AG04449 (cell line): Measurements from ENCODE around the gene GMPR2.

Experiments
- CTCF ChIA-PET: fragments of 350-600 bp; formaldehyde crosslinking; extraction: SDS; loops from one replicate; lab custom pipeline; 2021; ENCODE audit warnings: antibody characterized with exemption; lab: Yijun Ruan, JAX
- POLR2A ChIA-PET: fragments of 400-600, 350-600 bp; formaldehyde crosslinking; extraction: SDS; loops from one replicate; lab custom pipeline; 2020; ENCODE audit warnings: antibody characterized with exemption, inconsistent platforms; lab: Yijun Ruan, JAX
- DNase-seq: peaks from one replicate; pipeline ENCODE4 v3.0.0-alpha.2; 2010; ENCODE audit warnings: low read depth, low spot score
- H3K4me3 ChIP-seq: 2 replicates; pipeline ENCODE4 v1.5.1; 2011; ENCODE audit warnings: low read depth, mild to moderate bottlenecking, control low read depth, low read length
- TF ChIP-seq, protein P1 (sequence below): IDR thresholded peaks from one replicate; pipeline ENCODE4 v1.5.1; 2011; ENCODE audit warnings: mild to moderate bottlenecking, moderate library complexity, low read length, control low read depth, inconsistent platforms; ENCODE audit not compliant: insufficient read depth; ENCODE audit errors: missing control alignments

The GMPR2 gene

DNA sequence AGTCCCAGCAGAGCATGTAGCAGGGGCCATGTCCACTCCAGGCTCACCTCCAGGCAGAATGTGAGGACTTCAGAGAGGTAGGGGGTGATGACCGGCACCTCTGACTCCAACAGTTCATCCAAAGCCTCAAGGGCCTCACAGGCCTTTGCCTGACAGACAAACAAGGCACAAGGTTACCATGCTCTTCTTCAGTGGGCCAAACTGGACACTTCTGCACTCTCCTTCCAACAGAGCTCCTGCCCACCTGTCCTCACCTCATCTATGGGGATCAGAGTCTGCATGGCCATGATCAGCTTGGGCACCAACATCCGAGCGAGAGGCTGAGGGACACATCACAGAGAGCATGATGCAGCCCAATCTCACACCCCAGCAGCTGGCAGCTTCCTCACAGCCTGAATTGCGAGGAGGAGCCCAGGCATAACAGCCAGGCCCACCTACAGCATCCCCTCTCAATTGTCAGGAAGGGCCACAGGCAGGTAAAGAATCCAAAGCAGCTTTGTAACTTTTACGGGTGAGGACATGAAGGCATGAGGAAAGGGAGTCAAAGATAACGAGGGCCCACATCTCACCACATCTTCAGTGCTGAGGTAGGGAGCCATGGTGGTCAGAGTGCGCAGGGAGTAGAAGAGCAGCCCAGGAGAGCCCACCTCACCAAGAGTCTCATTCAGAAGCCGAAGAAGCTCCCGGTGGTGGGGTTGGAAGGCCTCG lies 45.7 kb upstream of the GMPR2 start:
- POLR2A ChIA-PET: interaction anchor here (1.0 to 2.4 kb wide), 2 partner anchors 10 to 40 kb away, joined by 3 to 10 read pairs; partner anchors contain the start of genes PSME2 and RNF31
- CTCF ChIA-PET: interaction anchor here (5.0 to 7.5 kb wide), 2 partner anchors 26 to 111 kb away, joined by 20 to 60 read pairs; partner anchors contain the start of gene IRF9
- TF ChIP-seq, protein P1, sequence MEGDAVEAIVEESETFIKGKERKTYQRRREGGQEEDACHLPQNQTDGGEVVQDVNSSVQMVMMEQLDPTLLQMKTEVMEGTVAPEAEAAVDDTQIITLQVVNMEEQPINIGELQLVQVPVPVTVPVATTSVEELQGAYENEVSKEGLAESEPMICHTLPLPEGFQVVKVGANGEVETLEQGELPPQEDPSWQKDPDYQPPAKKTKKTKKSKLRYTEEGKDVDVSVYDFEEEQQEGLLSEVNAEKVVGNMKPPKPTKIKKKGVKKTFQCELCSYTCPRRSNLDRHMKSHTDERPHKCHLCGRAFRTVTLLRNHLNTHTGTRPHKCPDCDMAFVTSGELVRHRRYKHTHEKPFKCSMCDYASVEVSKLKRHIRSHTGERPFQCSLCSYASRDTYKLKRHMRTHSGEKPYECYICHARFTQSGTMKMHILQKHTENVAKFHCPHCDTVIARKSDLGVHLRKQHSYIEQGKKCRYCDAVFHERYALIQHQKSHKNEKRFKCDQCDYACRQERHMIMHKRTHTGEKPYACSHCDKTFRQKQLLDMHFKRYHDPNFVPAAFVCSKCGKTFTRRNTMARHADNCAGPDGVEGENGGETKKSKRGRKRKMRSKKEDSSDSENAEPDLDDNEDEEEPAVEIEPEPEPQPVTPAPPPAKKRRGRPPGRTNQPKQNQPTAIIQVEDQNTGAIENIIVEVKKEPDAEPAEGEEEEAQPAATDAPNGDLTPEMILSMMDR: no peak
- no peak overlapping the region for H3K4me3 ChIP-seq
- DNase-seq: no peak

DNA sequence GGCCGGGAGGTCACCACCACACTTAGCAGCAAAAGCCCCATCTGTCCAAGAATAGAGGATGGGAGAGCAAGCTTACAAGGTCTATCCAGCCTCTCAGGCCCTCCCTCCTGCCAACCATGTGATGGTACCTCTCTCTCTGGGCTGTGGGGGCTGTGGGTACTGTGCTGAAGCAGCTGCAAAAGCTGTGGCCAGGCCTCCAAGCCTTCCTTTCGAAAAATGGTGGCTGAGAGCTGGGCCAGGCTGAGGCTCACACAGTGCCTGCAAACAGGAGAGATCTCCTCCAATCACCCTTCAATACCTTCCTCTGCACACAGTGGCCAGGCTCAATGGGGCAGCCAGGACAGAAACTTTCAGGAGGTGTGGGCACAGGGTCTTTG lies 45.2 kb upstream of the GMPR2 start:
- DNase-seq: no peak
- H3K4me3 ChIP-seq: peak overlapping the region; percentile 84
- CTCF ChIA-PET: interaction anchor here (0.5 to 7.5 kb wide), 3 partner anchors 26 to 129 kb away, joined by 3 to 60 read pairs (median 20); partner anchors contain the start of gene IRF9
- POLR2A ChIA-PET: interaction anchor here (2.4 kb wide), 1 partner anchor 40 kb away, joined by 10 read pairs; the partner anchor contains the start of genes PSME2 and RNF31
- TF ChIP-seq, protein P1: no peak

DNA sequence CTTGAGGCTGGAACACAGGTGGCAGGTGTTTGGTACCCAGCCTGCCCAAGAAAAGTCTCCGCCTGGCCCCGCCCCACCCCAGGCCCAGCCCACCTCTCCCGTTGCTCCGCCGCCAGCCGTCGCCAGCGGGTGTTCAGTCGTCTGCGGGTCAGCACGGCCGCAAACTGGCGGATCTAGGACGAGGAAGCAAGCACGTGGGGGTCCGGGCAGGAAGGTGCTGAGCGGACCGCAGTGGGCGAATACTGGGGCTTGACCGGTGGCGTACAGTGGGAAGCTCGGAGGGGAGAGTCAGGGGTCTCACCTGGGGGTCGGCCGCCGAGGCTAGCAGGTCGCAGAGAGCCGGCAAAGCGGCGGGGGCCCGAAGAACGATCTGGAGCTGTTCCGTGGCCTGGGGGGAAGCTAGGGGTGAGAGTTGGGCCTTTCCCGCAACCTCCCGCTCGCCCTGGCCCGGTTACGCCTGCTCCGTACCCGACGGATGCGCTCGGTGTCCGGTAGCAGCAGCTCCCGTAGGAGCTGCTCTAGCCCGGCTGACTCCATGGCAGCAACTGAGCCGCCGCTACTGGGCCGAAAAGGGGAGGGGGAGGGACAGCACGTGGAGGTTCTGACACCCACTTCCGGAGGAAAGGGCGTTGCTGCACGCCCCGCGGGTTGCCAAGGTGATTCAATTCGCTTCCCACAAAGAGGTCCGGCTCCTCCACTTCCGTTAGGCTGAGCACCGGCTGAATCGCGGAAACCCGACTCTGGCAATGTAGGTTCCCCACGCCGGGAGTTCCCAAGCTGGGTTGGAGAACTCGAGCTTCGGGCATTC lies 44.3 kb upstream of the GMPR2 start, which contains the start of gene IPO4:
Gene IPO4, minus strand, starts transcription at position 566 of the 808 bp plus-strand sequence. Its CDS starts 29 bp downstream, at position 537.
- POLR2A ChIA-PET: interaction anchor here (0.6 to 2.4 kb wide), 8 partner anchors 26 to 111 kb away, joined by 3 to 10 read pairs (median 4); partner anchors contain the start of genes DCAF11, DHRS1, NOP9 and NRL
- TF ChIP-seq, protein P1: no peak
- peak within 1 kb of the TSS; percentile 84 for H3K4me3 ChIP-seq
- CTCF ChIA-PET: interaction anchor here (0.6 to 7.5 kb wide), 6 partner anchors 27 to 1213 kb away, joined by 3 to 60 read pairs (median 4); partner anchors contain the start of genes CIDEB, DHRS1, IRF9 and NOP9
- peak; percentile 90 for DNase-seq

DNA sequence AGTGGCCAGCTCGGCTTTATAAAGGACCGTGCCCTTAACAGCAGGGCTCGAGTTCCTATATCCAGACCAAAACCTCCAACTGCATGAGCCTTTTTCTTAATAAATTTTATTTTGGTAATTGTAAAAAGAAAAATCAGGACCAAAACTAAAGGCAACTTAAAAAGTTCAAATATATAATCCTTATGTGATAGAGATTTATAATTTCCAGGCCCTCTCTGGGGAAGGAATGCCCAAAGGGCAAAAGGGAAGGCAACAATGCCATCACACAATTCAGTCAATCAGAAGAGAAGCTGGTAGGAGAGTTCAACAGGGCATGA lies 43.7 kb upstream of the GMPR2 start:
- DNase-seq: no peak
- TF ChIP-seq, protein P1: no peak
- ChIA-PET CTCF (interaction anchor here (0.9 to 7.5 kb wide), 6 partner anchors 25 to 242 kb away, joined by 3 to 60 read pairs (median 4); partner anchors contain the start of genes CIDEB, DHRS1, IRF9 and NOP9), POLR2A (interaction anchor here (1.0 to 2.4 kb wide), 8 partner anchors 25 to 110 kb away, joined by 3 to 10 read pairs (median 4); partner anchors contain the start of genes DCAF11, DHRS1, NOP9 and NRL)
- peak overlapping the region; percentile 30 for H3K4me3 ChIP-seq

DNA sequence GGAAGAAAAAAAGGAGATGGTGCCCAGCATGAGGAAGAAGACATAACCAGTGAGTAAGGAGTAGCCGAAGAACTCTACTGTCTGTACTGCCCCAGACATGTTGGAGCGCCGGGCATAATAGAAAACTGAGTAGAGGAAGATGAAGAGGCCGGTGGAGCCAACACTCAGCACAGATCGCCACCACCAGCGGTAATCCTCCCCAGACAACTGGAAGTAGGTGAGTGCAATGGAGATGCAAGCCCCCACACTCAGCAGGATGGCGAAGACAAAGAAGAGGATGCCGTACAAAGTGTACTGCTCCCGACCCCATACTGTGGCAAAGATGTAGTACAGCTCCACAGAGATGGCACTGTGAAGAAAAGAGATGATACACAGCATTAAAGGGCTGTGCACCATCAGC lies 43.3 kb upstream of the GMPR2 start:
- CTCF ChIA-PET: interaction anchor here (1.1 to 7.5 kb wide), 4 partner anchors 25 to 119 kb away, joined by 3 to 60 read pairs (median 12); partner anchors contain the start of genes CIDEB and IRF9

More for the DNA sequence above, 43.3 kb upstream of the GMPR2 start:
- DNase-seq: no peak
- POLR2A ChIA-PET: interaction anchor here (1.0 to 2.4 kb wide), 7 partner anchors 24 to 82 kb away, joined by 3 to 10 read pairs (median 4); partner anchors contain the start of genes DCAF11, NRL, PSME2 and RABGGTA
- TF ChIP-seq, protein P1: no peak
- no peak overlapping the region for H3K4me3 ChIP-seq
